Right forelimb (tissue), 1 donor: Measurements from ENCODE around the gene IFIT2.
"Not testable (repeated sequence)": the region's sequence is repeated elsewhere in the genome, so short reads cannot be mapped to it uniquely, and the experiment has no call there.

ENCODE experiments used
- DNase-seq: peaks from one replicate; pipeline ENCODE4 v3.0.0-alpha.2; 2018

The IFIT2 gene

GRCh38 chr10:89309156-89310055 is 7.6 kb downstream of the IFIT2 start:
- no peak for DNase-seq

GRCh38 chr10:89310056-89310893 is 8.4 kb downstream of the IFIT2 start:
- no peak for DNase-seq

GRCh38 chr10:89312973-89313372 is 11.1 kb downstream of the IFIT2 start:
- no peak for DNase-seq

- no peak for DNase-seq
Observed at GRCh38 chr10:89314676-89315075, 12.8 kb downstream of the IFIT2 start.

GRCh38 chr10:89318047-89318446 is 16.2 kb downstream of the IFIT2 start:
- DNase-seq, result not testable (repeated sequence)

GRCh38 chr10:89325081-89325480 is 23.2 kb downstream of the IFIT2 start:
- not testable (repeated sequence) for DNase-seq

GRCh38 chr10:89325856-89326255 is 24.0 kb downstream of the IFIT2 start:
- DNase-seq, result not testable (repeated sequence)

GRCh38 chr10:89327803-89328441 is 26.1 kb downstream of the IFIT2 start, which contains the start of gene IFIT3:
TSS of gene IFIT3 (plus strand) at chr10:89327997. CDS start at chr10:89328074, 77 bp downstream.
- peak; percentile 82 for DNase-seq

- no peak for DNase-seq
Observed at GRCh38 chr10:89329151-89329550, 27.3 kb downstream of the IFIT2 start.

GRCh38 chr10:89330014-89330413 is 28.2 kb downstream of the IFIT2 start:
- not testable (repeated sequence) for DNase-seq

GRCh38 chr10:89330537-89331212 is 28.8 kb downstream of the IFIT2 start:
- no peak for DNase-seq

- not testable (repeated sequence) for DNase-seq
Observed at GRCh38 chr10:89331487-89332122, 29.8 kb downstream of the IFIT2 start.

- DNase-seq, result no peak
Observed at GRCh38 chr10:89332123-89332633, 30.3 kb downstream of the IFIT2 start.

GRCh38 chr10:89335226-89335625 is 33.4 kb downstream of the IFIT2 start:
- no peak for DNase-seq

GRCh38 chr10:89336241-89336640 is 34.4 kb downstream of the IFIT2 start:
- DNase-seq, result no peak

GRCh38 chr10:89337484-89337883 is 35.6 kb downstream of the IFIT2 start:
- DNase-seq, result no peak

GRCh38 chr10:89338713-89339112 is 36.9 kb downstream of the IFIT2 start:
- DNase-seq, result no peak

GRCh38 chr10:89339875-89340274 is 38.0 kb downstream of the IFIT2 start:
- DNase-seq, result no peak

- no peak for DNase-seq
Observed at GRCh38 chr10:89341649-89342048, 39.8 kb downstream of the IFIT2 start.

- DNase-seq, result no peak
Observed at GRCh38 chr10:89342206-89342958, 40.5 kb downstream of the IFIT2 start.
